HEK293 (cell line): ENCODE data around the gene USP13.

Experiments used
- CTCF ChIP-seq: fragments of 450-650 bp; formaldehyde crosslinking; IDR thresholded peaks from 2 replicates; pipeline ENCODE4 v1.5.1; 2016; ENCODE audit warnings: missing biosample characterization, missing genetic modification characterization
- ELK4 ChIP-seq: IDR thresholded peaks from 2 replicates; pipeline ENCODE4 v1.6.1; 2011; ENCODE audit warnings: mild to moderate bottlenecking, low read depth, low read length, borderline replicate concordance
- KLF16 ChIP-seq: fragments of 450-650 bp; formaldehyde crosslinking; IDR thresholded peaks from 2 replicates; pipeline ENCODE4 v1.5.1; 2017; ENCODE audit warnings: missing biosample characterization, missing genetic modification characterization
- PATZ1 ChIP-seq: fragments of 450-650 bp; formaldehyde crosslinking; IDR thresholded peaks from 2 replicates; pipeline ENCODE4 v1.5.1; 2016; ENCODE audit warnings: missing biosample characterization, missing genetic modification characterization
- PRDM1 ChIP-seq: fragments of 450-650 bp; formaldehyde crosslinking; IDR thresholded peaks from 2 replicates; pipeline ENCODE4; 2016; ENCODE audit warnings: missing biosample characterization, missing genetic modification characterization
- ZFP37 ChIP-seq: fragments of 450-650 bp; formaldehyde crosslinking; IDR thresholded peaks from 2 replicates; pipeline ENCODE4 v1.5.1; 2016; ENCODE audit warnings: missing biosample characterization, missing genetic modification characterization
- ZNF112 ChIP-seq: fragments of 450-650 bp; formaldehyde crosslinking; IDR thresholded peaks from 2 replicates; pipeline ENCODE4 v1.5.0; 2017; ENCODE audit warnings: missing biosample characterization, missing genetic modification characterization
- ZNF704 ChIP-seq: fragments of 450-650 bp; formaldehyde crosslinking; IDR thresholded peaks from 2 replicates; pipeline ENCODE4 v1.5.1; 2016; ENCODE audit warnings: missing biosample characterization, missing genetic modification characterization

- TF ChIP-seq CTCF (tag by site-specific recombination) (no peak), ZNF704 (tag by site-specific recombination) (no peak), ELK4 (no peak), ZFP37 (tag by site-specific recombination) (no peak), PATZ1 (tag by site-specific recombination) (no peak), ZNF112 (tag by site-specific recombination) (no peak), KLF16 (tag by site-specific recombination) (no peak), PRDM1 (tag by site-specific recombination) (no peak)
These were observed 81.0 kb downstream of the USP13 start for GRCh38 chr3:179733797-179734196.
